ENCODE measurements around the gene ACOX2.

- TF ChIP-seq GATA2 (IDR thresholded peaks at IDR 0.05; ENCODE audit: low read depth, low read length) (no peak), GATA3 (IDR thresholded peaks at IDR 0.05; ENCODE audit: low read depth, low read length) (no peak)
Measured at GRCh38 chr3:58528629-58529028, 8.4 kb downstream of the ACOX2 start.

Measured in SH-SY5Y (cell line).